ENCODE results near the gene KRT76.

Gene KRT76

DNA sequence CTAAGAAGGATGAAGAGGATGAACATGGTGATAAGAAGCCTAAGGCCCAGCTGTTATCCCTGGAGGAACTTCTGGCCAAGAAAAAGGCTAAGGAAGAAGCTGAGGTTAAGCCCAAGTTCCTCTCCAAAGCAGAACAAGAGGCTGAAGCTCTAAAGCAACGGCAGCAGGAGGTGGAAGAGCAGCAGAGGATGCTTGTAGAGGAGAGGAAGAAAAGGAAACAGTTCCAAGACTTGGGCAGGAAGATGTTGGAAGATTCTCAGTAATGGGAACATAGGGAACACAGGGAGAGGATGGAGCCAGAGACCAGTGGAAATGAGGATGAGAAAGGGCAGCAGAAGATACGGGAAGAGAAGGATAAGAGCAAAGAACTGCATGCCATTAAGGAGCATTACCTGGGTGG, 46.4 kb downstream of the KRT76 start:
- no peak for DNase-seq (ENCODE audit: low read depth in 2 of 2)

DNA sequence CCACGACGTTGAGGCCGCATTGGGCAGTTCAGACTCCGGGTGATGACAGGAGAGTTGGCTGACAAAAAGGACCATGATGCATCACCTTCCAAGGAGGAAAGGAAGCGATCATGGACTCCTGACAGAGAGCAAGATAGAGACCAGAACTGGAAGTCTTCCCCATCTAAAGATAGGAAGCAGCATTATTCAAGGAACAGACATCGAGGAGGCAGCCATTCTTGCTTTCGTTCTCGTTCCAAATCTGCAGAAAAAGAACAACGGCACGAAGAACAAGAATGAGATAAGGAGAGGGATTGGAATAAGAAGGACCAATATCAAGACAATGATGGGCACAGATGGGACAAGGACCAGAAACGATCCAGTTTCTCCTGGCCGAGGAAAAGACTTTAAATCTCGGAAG, 46.8 kb downstream of the KRT76 start:
- DNase-seq (ENCODE audit: low read depth in 2 of 2) = no peak

DNA sequence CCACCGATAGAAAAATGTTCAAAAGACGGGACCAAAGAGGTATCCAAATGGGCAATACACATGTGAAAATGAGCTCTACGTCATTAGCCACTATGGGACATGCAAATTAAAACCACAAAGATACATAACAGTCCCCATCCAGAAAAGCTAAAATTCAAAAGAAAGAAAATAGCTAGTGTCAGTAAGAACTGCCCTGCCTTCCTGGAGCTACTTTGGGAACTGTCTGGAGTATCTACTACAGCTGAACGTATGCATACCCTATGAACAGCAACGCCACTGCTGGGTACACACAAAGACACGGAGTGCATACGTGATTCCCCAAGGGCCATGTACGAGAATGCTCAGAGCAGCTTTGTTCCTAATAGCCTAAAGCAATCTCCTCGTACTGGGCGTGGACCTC, 48.0 kb downstream of the KRT76 start:
- no peak for DNase-seq (ENCODE audit: low read depth in 2 of 2)

DNA sequence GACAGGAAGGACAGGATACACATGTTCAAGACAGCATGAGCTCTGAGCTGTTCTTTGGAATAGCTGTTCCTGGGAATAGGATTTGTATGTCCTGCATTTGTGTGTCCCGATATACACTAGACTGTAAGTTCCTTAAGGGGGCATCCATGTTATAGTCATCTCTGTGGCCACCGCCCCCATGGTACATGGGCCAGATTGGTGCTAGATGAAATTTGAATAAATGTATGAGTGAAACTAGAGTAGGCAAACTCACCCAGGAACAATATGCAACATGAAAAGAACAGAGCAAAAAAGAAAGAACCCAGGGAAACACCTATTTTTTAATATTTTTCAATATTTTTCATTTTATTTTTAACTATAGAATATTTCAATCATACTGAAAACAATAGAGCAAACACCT, 48.8 kb downstream of the KRT76 start:
- DNase-seq (ENCODE audit: low read depth in 2 of 2) = no peak

DNA sequence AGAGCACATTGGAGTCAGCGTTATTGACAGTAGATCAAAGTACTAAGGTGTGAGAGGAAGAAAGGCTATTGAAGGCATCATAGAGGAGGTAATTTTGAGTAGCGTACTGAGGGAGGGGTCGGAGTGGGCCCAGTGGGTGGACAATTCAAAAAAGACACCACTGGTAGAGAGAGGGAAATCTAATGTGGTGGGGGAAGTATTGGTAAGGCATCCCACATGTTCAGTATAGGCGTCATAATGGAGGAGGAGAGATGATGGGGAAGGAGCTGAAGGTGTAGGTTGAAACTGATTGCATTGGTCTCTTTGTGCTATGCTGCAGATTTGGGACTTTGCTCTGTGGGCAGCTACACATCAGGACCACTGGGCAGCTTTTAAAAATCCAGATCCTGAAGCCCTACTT, 50.1 kb downstream of the KRT76 start:
- no peak for DNase-seq (ENCODE audit: low read depth in 2 of 2)

DNA sequence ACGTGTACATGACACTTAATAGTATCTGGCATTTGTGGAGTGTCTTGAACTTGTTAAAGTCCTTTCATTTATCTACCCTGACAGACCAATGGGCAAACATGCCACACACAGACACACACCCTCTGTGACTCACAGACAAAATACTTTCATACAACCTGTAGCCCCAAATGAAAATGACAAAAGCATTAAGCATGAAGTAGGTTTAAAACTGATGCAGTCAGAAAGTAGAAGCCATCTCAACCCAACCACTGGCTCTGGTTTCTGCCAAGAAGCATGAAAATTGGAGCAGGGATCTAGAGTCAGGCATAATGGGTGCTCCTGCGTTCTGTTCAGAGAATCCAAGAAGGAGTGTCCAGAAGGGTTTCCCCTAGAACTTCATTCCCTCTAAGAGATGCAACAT, 50.7 kb downstream of the KRT76 start:
- DNase-seq (ENCODE audit: low read depth in 2 of 2) = no peak

DNA sequence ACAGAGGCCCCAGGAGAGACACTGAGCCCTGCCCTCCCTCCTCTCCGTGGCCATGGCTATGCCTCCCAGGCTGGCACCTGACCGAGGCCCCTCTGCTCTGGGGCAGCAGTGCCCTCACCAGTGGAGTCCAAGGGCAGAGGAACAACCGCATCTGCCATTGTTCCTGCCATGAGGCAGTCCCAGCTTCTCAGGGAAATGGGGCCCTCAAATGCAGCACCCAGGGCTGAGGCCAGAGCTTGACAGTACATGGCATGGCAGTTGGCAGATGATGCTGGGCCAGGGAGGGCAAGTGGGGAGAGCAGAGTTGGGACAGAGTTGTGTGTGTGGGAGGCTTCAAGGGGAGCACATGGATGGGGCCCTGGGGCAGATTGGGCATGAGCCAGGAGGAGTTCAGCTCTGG, 52.8 kb downstream of the KRT76 start:
- no peak for DNase-seq (ENCODE audit: low read depth in 2 of 2)

DNA sequence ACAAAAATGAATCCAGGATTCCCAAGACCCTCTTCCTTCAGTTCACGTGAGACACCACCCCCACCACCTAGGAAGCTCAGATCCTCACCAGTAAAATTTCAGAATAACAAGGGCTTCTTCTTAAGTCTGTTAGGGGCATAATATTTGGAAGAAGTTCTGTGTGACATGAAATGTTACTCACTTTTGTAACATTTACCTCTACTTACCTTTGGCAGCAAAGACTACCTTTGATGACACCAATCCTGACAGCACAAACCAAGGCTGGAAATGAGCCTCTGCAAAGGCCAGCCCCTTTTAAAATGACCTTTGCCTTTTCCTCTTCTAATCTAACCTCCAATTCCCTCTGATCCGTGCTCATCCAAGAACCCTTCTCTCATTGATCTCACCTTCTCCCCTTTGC, 54.5 kb downstream of the KRT76 start:
- no peak for DNase-seq (ENCODE audit: low read depth in 2 of 2)

DNA sequence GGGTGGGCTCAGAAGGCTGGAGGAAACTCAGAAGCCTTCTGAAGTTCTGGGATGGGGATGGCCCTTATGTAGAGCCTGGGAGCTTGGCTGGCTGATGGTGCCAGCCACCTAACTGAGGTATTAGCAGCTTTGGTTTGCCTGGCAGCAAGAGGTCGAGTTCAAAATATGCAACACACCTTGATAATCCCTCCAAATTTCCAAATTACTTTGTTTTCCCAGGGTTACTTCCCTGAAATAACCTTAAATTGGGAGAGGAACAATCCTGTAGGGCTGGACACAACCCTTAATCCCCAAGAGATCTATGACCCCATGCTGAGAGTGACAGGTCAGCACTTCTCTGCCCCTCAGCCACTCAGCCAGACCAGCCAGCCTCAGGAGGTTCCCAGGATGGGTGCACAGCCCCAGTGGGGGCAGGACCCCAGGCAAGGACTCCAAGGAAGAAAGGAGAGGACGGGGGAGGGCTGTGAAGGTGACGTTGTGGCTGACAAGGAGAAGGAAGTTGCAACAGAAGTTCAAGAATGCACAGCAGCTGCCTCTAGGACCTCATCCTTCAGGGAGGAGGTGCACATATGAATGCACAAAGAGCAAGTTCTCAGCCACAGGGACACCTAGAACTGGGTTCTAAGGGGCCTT, 55.2 kb downstream of the KRT76 start:
- no peak for DNase-seq (ENCODE audit: low read depth in 2 of 2)

DNA sequence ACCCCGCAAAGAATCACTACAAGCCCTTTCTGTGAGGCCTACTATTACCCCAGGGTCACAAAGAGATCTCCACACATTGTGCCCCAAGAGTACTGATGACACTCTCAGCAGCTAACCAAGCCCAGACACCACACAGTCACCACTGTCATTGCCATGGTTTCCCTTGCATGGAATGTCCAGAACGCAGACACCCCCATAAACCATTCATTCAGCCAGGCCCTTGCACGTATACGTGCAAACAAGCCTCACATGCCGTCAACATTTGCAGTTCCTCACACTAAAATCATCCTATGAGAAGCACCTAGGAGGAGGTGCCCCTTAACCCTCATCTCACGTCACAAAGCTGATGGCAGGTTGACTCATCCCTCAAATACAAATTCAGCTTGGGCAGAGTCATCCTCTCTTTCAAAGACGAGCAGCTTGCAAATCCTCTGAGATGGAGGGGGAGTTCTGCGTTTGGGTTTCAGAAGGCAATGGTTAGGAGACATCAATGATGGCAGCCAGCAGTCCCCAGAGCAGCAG, 56.7 kb downstream of the KRT76 start:
- DNase-seq (ENCODE audit: low read depth in 2 of 2) = no peak
